ENCODE data around the gene KIAA1586.
"Not testable (repeated sequence)": the region's sequence is repeated elsewhere in the genome, so short reads cannot be mapped to it uniquely, and the experiment has no call there.

DNA sequence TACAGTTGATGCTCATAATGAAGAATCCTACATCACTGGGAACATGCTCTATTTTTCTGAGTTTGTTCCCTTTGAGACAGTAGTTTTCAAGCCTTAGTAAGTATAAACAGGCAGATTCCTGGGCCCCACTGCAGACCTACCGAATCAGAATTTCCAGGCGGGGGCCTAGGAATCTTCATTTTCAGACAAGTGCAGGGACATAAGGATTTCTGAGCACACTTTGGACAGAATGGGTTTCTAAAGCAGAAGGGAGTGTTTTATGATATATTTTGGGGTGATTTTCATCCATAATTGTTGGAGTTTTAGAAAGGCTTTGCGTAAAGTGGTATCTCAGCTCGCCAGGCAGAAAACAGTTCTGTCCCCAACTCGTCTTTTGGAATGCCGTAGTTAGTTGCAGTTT lies 1.4 kb downstream of the KIAA1586 start:
- TF ChIP-seq, protein P1, sequence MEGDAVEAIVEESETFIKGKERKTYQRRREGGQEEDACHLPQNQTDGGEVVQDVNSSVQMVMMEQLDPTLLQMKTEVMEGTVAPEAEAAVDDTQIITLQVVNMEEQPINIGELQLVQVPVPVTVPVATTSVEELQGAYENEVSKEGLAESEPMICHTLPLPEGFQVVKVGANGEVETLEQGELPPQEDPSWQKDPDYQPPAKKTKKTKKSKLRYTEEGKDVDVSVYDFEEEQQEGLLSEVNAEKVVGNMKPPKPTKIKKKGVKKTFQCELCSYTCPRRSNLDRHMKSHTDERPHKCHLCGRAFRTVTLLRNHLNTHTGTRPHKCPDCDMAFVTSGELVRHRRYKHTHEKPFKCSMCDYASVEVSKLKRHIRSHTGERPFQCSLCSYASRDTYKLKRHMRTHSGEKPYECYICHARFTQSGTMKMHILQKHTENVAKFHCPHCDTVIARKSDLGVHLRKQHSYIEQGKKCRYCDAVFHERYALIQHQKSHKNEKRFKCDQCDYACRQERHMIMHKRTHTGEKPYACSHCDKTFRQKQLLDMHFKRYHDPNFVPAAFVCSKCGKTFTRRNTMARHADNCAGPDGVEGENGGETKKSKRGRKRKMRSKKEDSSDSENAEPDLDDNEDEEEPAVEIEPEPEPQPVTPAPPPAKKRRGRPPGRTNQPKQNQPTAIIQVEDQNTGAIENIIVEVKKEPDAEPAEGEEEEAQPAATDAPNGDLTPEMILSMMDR (IDR thresholded peaks at IDR 0.05; ENCODE audit: insufficient read depth, low read length), result not testable (repeated sequence)
- TF ChIP-seq POLR2AphosphoS5 (IDR thresholded peaks at IDR 0.05; ENCODE audit: low read depth), result not testable (repeated sequence)

Measured in HL-60 (cell line).